Fibroblast of lung (primary cell): ENCODE results near the gene OTOG. TPM values are rescaled to one million over a fixed set of nuclear protein-coding genes. Genes with fewer than 3 reads are reported as not detected.

Experiments used
- DNase-seq, 2 donors: peaks; one replicate each; pipeline versions ENCODE4 v3.0.0 to v3.0.0-alpha.2; 2010; ENCODE audit warnings: low read depth in 2 of 2
- H2AFZ ChIP-seq: 2 replicates; pipeline ENCODE4 v1.5.1; 2012; ENCODE audit warnings: low read length, control low read depth, inconsistent platforms
- H3K27ac ChIP-seq: 2 replicates; pipeline ENCODE4 v1.5.1; 2011; ENCODE audit warnings: low read length, control low read depth; ENCODE audit not compliant: insufficient read depth
- H3K27me3 ChIP-seq: 2 replicates; pipeline ENCODE4 v1.5.1; 2011; ENCODE audit warnings: mild to moderate bottlenecking, low read length; ENCODE audit not compliant: control insufficient read depth, insufficient read depth
- H3K36me3 ChIP-seq: 2 replicates; pipeline ENCODE4 v1.5.1; 2011; ENCODE audit warnings: low read length; ENCODE audit not compliant: control insufficient read depth, insufficient read depth
- H3K4me1 ChIP-seq: 2 replicates; pipeline ENCODE4 v1.5.1; 2011; ENCODE audit warnings: low read length; ENCODE audit not compliant: control insufficient read depth, insufficient read depth; ENCODE audit errors: extremely low read depth
- H3K4me2 ChIP-seq: 2 replicates; pipeline ENCODE4 v1.5.1; 2011; ENCODE audit warnings: low read length, control low read depth; ENCODE audit not compliant: insufficient read depth; ENCODE audit errors: extremely low read depth
- H3K4me3 ChIP-seq, 4 experiments: fragments of 200-600 bp in 1 of 4; sonication (generic) in 1 of 4; replicated peaks in 1 of 4; 2 replicates each; pipeline ENCODE4 v1.5.1; 2011 to 2016; ENCODE audit warnings: low read length in 4 of 4, low read depth in 3 of 4, mild to moderate bottlenecking in 3 of 4, control low read depth in 2 of 4, inconsistent platforms in 1 of 4, mixed read lengths in 1 of 4; ENCODE audit not compliant: insufficient read depth in 1 of 4; ENCODE audit errors: control extremely low read depth in 1 of 4
- H3K79me2 ChIP-seq: 2 replicates; pipeline ENCODE4 v1.5.1; 2012; ENCODE audit warnings: mild to moderate bottlenecking, low read length, inconsistent platforms; ENCODE audit not compliant: control insufficient read depth, insufficient read depth
- H3K9ac ChIP-seq: 2 replicates; pipeline ENCODE4 v1.5.1; 2011; ENCODE audit warnings: mild to moderate bottlenecking, low read length, control low read depth; ENCODE audit not compliant: insufficient read depth
- H3K9me3 ChIP-seq: 2 replicates; pipeline ENCODE4 v1.5.1; 2012; ENCODE audit warnings: low read depth, low read length; ENCODE audit not compliant: control insufficient read depth, insufficient read depth
- H4K20me1 ChIP-seq: 2 replicates; pipeline ENCODE4 v1.5.1; 2011; ENCODE audit warnings: low read length; ENCODE audit not compliant: control insufficient read depth, insufficient read depth; ENCODE audit errors: extremely low read depth
- EZH2 ChIP-seq: IDR thresholded peaks from 2 replicates; pipeline ENCODE4 v1.5.1; 2012; ENCODE audit warnings: low read length, control low read depth, mild to moderate bottlenecking; ENCODE audit errors: missing control alignments
- polyA plus RNA-seq, 2 donors: library from polyadenylated mRNA; depleted of rRNA in 1 of 2; stranded (reverse) in 1 of 2; unstranded in 1 of 2; fragments of >200 nt; gene quantifications; 2 replicates each; pipeline ENCODE4 v1.2.1, GENCODE V29; 2011 to 2012; ENCODE audit warnings: missing spikeins in 1 of 2
- total RNA-seq: library from RNA; depleted of rRNA; stranded (reverse); fragments of >200 nt; gene quantifications from 2 replicates; pipeline ENCODE4 v1.2.1, GENCODE V29; 2014
- TF ChIP-seq, protein P1 (sequence below), 2 donors: IDR thresholded peaks in 1 of 2; conservative IDR thresholded peaks in 1 of 2; 1 replicate in 1 of 2; 2 replicates in 1 of 2; pipeline ENCODE4 v1.5.1; 2011 to 2012; ENCODE audit warnings: low read length in 2 of 2, control low read depth in 1 of 2, inconsistent platforms in 1 of 2, low read depth in 1 of 2, mild to moderate bottlenecking in 1 of 2

The OTOG gene
- total and polyA plus RNA-seq, 2 donors (not counting 1 experiment from before 2014, with no cell fraction given), result not detected

GRCh38 chr11:17508791-17509190 lies 38.3 kb upstream of the OTOG start:
- Histone ChIP-seq H3K4me2 (no peak overlapping the region), H3K27me3 (no peaks in the 10 kb centered on the region), H3K4me3 (no peak overlapping the region), H3K79me2 (no peaks in the 10 kb centered on the region), H3K9ac (no peak overlapping the region), H4K20me1 (no peaks in the 10 kb centered on the region), H3K9me3 (no peaks in the 10 kb centered on the region), H3K36me3 (no peaks in the 10 kb centered on the region), H3K4me1 (no peaks in the 10 kb centered on the region), H3K27ac (no peak overlapping the region), H2AFZ (no peak overlapping the region)
- TF ChIP-seq EZH2, result no peak
- TF ChIP-seq, protein P1, sequence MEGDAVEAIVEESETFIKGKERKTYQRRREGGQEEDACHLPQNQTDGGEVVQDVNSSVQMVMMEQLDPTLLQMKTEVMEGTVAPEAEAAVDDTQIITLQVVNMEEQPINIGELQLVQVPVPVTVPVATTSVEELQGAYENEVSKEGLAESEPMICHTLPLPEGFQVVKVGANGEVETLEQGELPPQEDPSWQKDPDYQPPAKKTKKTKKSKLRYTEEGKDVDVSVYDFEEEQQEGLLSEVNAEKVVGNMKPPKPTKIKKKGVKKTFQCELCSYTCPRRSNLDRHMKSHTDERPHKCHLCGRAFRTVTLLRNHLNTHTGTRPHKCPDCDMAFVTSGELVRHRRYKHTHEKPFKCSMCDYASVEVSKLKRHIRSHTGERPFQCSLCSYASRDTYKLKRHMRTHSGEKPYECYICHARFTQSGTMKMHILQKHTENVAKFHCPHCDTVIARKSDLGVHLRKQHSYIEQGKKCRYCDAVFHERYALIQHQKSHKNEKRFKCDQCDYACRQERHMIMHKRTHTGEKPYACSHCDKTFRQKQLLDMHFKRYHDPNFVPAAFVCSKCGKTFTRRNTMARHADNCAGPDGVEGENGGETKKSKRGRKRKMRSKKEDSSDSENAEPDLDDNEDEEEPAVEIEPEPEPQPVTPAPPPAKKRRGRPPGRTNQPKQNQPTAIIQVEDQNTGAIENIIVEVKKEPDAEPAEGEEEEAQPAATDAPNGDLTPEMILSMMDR (conservative IDR thresholded peaks at IDR 0.05 in 1 of 2, IDR thresholded peaks at IDR 0.05 in 1 of 2; ENCODE audit: low read depth in 1 of 2, low read length in 2 of 2), result no peak
- no peak for DNase-seq

DNA sequence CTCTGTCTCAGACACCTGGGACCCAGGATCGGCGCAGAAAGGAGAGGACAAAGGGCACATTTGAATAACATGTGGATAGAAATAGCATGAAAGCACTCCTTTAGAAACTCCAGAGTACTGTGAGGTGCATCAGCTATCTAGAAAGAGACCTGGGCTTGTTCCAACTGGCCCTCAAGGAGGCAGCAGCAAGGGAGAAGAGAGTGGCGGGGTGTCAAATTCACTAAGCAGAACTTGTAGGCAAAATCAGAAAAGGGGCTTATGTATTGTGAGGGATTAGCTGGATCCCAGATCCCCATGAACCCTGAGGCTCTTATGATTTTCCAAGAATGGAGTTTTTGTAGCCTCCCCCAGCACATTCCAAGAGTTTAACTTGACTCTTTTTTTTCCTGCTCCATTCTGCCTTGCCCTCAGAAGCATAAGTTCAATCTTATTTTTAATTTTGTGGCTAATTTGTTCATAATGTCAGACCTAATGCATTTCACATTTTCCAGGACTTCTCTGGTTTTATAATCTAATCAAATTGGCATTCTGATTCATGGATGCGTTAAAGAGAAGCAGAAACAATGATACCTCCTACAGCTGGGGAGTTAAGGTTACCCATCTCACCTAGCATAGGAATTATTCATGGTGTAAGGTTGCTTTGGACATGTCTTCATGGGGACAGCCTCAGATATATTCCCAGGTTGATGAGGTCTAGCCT lies 36.4 kb upstream of the OTOG start:
- DNase-seq, result no peak
- Histone ChIP-seq H3K27me3 (no peaks in the 10 kb centered on the region), H4K20me1 (no peaks in the 10 kb centered on the region), H3K79me2 (no peaks in the 10 kb centered on the region), H3K9me3 (no peaks in the 10 kb centered on the region), H3K9ac (no peak overlapping the region), H3K27ac (no peak overlapping the region), H3K4me1 (no peaks in the 10 kb centered on the region), H3K4me2 (no peak overlapping the region), H2AFZ (no peak overlapping the region), H3K4me3 (no peak overlapping the region), H3K36me3 (no peaks in the 10 kb centered on the region)
- TF ChIP-seq, protein P1 (conservative IDR thresholded peaks at IDR 0.05 in 1 of 2, IDR thresholded peaks at IDR 0.05 in 1 of 2; ENCODE audit: low read depth in 1 of 2, low read length in 2 of 2), result no peak
- TF ChIP-seq EZH2, result no peak

DNA sequence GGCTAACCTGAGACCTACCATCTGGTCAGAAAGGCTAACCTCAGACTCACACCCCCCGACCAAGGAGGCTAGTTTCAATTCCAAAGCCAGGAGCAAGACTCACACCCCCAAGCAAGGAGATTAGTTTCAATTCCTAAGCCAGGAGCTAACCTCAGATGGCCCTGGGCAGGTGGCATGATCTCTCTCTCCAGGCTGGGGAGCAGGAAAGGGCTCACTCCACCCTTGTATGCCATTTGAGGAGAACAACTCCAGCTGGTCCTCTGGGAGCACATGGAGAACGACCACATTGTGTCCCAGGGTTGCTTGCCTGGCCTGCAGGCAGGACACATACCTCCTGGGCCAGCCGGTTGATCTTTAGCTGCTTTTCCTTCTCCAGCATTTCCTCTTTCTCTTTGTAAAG lies 35.5 kb upstream of the OTOG start:
- no peaks in the 10 kb centered on the region for H4K20me1 ChIP-seq
- no peak overlapping the region for H3K4me3 ChIP-seq
- H3K79me2 ChIP-seq, result no peaks in the 10 kb centered on the region
- no peaks in the 10 kb centered on the region for H3K4me1 ChIP-seq
- no peak overlapping the region for H3K9ac ChIP-seq
- no peaks in the 10 kb centered on the region for H3K27me3 ChIP-seq
- no peak overlapping the region for H2AFZ ChIP-seq
- TF ChIP-seq, protein P1 (conservative IDR thresholded peaks at IDR 0.05 in 1 of 2, IDR thresholded peaks at IDR 0.05 in 1 of 2; ENCODE audit: low read depth in 1 of 2, low read length in 2 of 2), result no peak
- TF ChIP-seq EZH2, result no peak
- no peak for DNase-seq
- H3K9me3 ChIP-seq, result no peaks in the 10 kb centered on the region
- no peak overlapping the region for H3K27ac ChIP-seq
- H3K36me3 ChIP-seq, result no peaks in the 10 kb centered on the region
- no peak overlapping the region for H3K4me2 ChIP-seq
